Activated CD8-positive, alpha-beta memory T cell treated with anti-CD3 and anti-CD28 coated beads, Interleukin-2, amount 50 U/mL, for 24 hours (primary cell): ENCODE results near the gene ADAMTS1.

Experiments
- DNase-seq: peaks from one replicate; pipeline ENCODE4 v3.0.0-alpha.2; 2020; ENCODE audit errors: extremely low read depth

The ADAMTS1 gene

GRCh38 chr21:26844258-26845065, 747 bp downstream of the ADAMTS1 start:
- no peak for DNase-seq

GRCh38 chr21:26843933-26844257, 1.3 kb downstream of the ADAMTS1 start:
- no peak for DNase-seq

GRCh38 chr21:26842974-26843932, 2.0 kb downstream of the ADAMTS1 start:
- DNase-seq, result no peak

GRCh38 chr21:26842300-26842699, 2.9 kb downstream of the ADAMTS1 start:
- no peak for DNase-seq

GRCh38 chr21:26840912-26841311, 4.3 kb downstream of the ADAMTS1 start:
- DNase-seq, result no peak

GRCh38 chr21:26840201-26840600, 5.0 kb downstream of the ADAMTS1 start:
- no peak for DNase-seq

GRCh38 chr21:26837539-26837938, 7.7 kb downstream of the ADAMTS1 start:
- DNase-seq, result no peak

- DNase-seq, result no peak
These were observed 8.7 kb downstream of the ADAMTS1 start for GRCh38 chr21:26836528-26836927.

GRCh38 chr21:26835714-26836265, 9.4 kb downstream of the ADAMTS1 start:
- no peak for DNase-seq

GRCh38 chr21:26835027-26835713, 10.0 kb downstream of the ADAMTS1 start:
- DNase-seq, result no peak

- no peak for DNase-seq
These were observed 10.9 kb downstream of the ADAMTS1 start for GRCh38 chr21:26834181-26834905.

- no peak for DNase-seq
These were observed 11.7 kb downstream of the ADAMTS1 start for GRCh38 chr21:26833460-26833939.

- no peak for DNase-seq
These were observed 12.2 kb downstream of the ADAMTS1 start for GRCh38 chr21:26833011-26833410.

- no peak for DNase-seq
These were observed 12.7 kb downstream of the ADAMTS1 start for GRCh38 chr21:26832546-26832945.

GRCh38 chr21:26826801-26827200, 18.4 kb downstream of the ADAMTS1 start:
- DNase-seq, result no peak

GRCh38 chr21:26820509-26820908, 24.7 kb downstream of the ADAMTS1 start:
- no peak for DNase-seq

- DNase-seq, result no peak
These were observed 25.4 kb downstream of the ADAMTS1 start for GRCh38 chr21:26819740-26820324.

GRCh38 chr21:26818906-26819305, 26.3 kb downstream of the ADAMTS1 start:
- no peak for DNase-seq

- DNase-seq, result no peak
These were observed 30.0 kb downstream of the ADAMTS1 start for GRCh38 chr21:26815197-26815596.

GRCh38 chr21:26814386-26814785, 30.8 kb downstream of the ADAMTS1 start:
- no peak for DNase-seq
